ENCODE results near the gene GDAP2. TPM values are rescaled to one million over a fixed set of nuclear protein-coding genes. Genes with fewer than 3 reads are reported as not detected.

Gene GDAP2
- total and polyA plus RNA-seq, 4 donors: 5.1 to 52.2 (median 17.2) TPM

- Histone ChIP-seq H3K27ac (ENCODE audit: low read depth in 1 of 2, low read length in 1 of 2) (no peak overlapping the region), H3K36me3 (ENCODE audit: control insufficient read depth in 4 of 4, insufficient read depth in 4 of 4, low read length in 4 of 4) (peaks cover 7 to 41% (median 18%) of the 10 kb centered on the region in 4 donors), H3K4me3 (no peak overlapping the region), H3K27me3 (ENCODE audit: control insufficient read depth in 3 of 3, insufficient read depth in 3 of 3, low read length in 2 of 3) (no peaks in the 10 kb centered on the region), H3K9me3 (ENCODE audit: control insufficient read depth in 4 of 4, insufficient read depth in 3 of 4, low read length in 3 of 4) (no peaks in the 10 kb centered on the region), H3K4me1 (ENCODE audit: control insufficient read depth in 5 of 5, insufficient read depth in 5 of 5, low read length in 5 of 5) (no peaks in the 10 kb centered on the region), H3K9ac (ENCODE audit: insufficient read depth in 1 of 2, low read length in 2 of 2) (no peak overlapping the region)
- ATAC-seq (ENCODE audit: insufficient read depth, low FRiP score) (no peak), DNase-seq (no peak)
- WGBS, 2 donors: 94 to 98% methylated on average over 3 of the region's 3 CpGs
- no peak for TF ChIP-seq CTCF (IDR thresholded peaks at IDR 0.05; ENCODE audit: control extremely low read depth, extremely low read depth)
Measured at GRCh38 chr1:117904485-117904884, 24.9 kb downstream of the GDAP2 start.

- TF ChIP-seq CTCF (IDR thresholded peaks at IDR 0.05; ENCODE audit: control extremely low read depth, extremely low read depth): no peak
- Histone ChIP-seq H3K27ac (ENCODE audit: low read depth in 1 of 2, low read length in 1 of 2) (no peak overlapping the region), H3K4me1 (ENCODE audit: control insufficient read depth in 5 of 5, insufficient read depth in 5 of 5, low read length in 5 of 5) (no peaks in the 10 kb centered on the region), H3K9me3 (ENCODE audit: control insufficient read depth in 4 of 4, insufficient read depth in 3 of 4, low read length in 3 of 4) (no peaks in the 10 kb centered on the region), H3K36me3 (ENCODE audit: control insufficient read depth in 4 of 4, insufficient read depth in 4 of 4, low read length in 4 of 4) (peaks cover 13 to 51% (median 23%) of the 10 kb centered on the region in 4 donors), H3K9ac (ENCODE audit: insufficient read depth in 1 of 2, low read length in 2 of 2) (no peak overlapping the region), H3K4me3 (no peak overlapping the region), H3K27me3 (ENCODE audit: control insufficient read depth in 3 of 3, insufficient read depth in 3 of 3, low read length in 2 of 3) (no peaks in the 10 kb centered on the region)
- DNase-seq (no peak), ATAC-seq (ENCODE audit: insufficient read depth, low FRiP score) (no peak)
- 92 to 98% methylated on average over 4 of the region's 4 CpGs for WGBS, 2 donors
Measured at GRCh38 chr1:117902944-117903343, 26.5 kb downstream of the GDAP2 start.

- no peak for TF ChIP-seq CTCF (IDR thresholded peaks at IDR 0.05; ENCODE audit: control extremely low read depth, extremely low read depth)
- 94 to 96% methylated on average over 1 of the region's 1 CpG for WGBS, 2 donors
- no peak for ATAC-seq (ENCODE audit: insufficient read depth, low FRiP score)
Measured at GRCh38 chr1:117899801-117900200, 29.6 kb downstream of the GDAP2 start.

GRCh38 chr1:117897551-117897950 is 31.9 kb downstream of the GDAP2 start:
- Histone ChIP-seq H3K27ac (ENCODE audit: low read depth in 1 of 2, low read length in 1 of 2) (no peak overlapping the region), H3K9ac (ENCODE audit: insufficient read depth in 1 of 2, low read length in 2 of 2) (no peak overlapping the region), H3K4me1 (ENCODE audit: control insufficient read depth in 5 of 5, insufficient read depth in 5 of 5, low read length in 5 of 5) (no peaks in the 10 kb centered on the region), H3K27me3 (ENCODE audit: control insufficient read depth in 3 of 3, insufficient read depth in 3 of 3, low read length in 2 of 3) (no peaks in the 10 kb centered on the region), H3K4me3 (no peak overlapping the region), H3K36me3 (ENCODE audit: control insufficient read depth in 4 of 4, insufficient read depth in 4 of 4, low read length in 4 of 4) (peaks cover 3 to 29% (median 18%) of the 10 kb centered on the region in 4 donors), H3K9me3 (ENCODE audit: control insufficient read depth in 4 of 4, insufficient read depth in 3 of 4, low read length in 3 of 4) (no peaks in the 10 kb centered on the region)
- 54 to 83% methylated on average over 4 of the region's 4 CpGs for WGBS, 2 donors
- ATAC-seq (ENCODE audit: insufficient read depth, low FRiP score): no peak
- DNase-seq: no peak
- TF ChIP-seq CTCF (IDR thresholded peaks at IDR 0.05; ENCODE audit: control extremely low read depth, extremely low read depth): no peak

More at GRCh38 chr1:117899801-117900200, 29.6 kb downstream of the GDAP2 start:
- H3K4me3 ChIP-seq: no peak overlapping the region
- H3K36me3 ChIP-seq (ENCODE audit: control insufficient read depth in 4 of 4, insufficient read depth in 4 of 4, low read length in 4 of 4): peaks cover 3 to 43% (median 21%) of the 10 kb centered on the region in 4 donors
- no peak overlapping the region for H3K9ac ChIP-seq (ENCODE audit: insufficient read depth in 1 of 2, low read length in 2 of 2)
- DNase-seq: no peak
- H3K27me3 ChIP-seq (ENCODE audit: control insufficient read depth in 3 of 3, insufficient read depth in 3 of 3, low read length in 2 of 3): no peaks in the 10 kb centered on the region
- H3K9me3 ChIP-seq (ENCODE audit: control insufficient read depth in 4 of 4, insufficient read depth in 3 of 4, low read length in 3 of 4): no peaks in the 10 kb centered on the region
- no peak overlapping the region for H3K27ac ChIP-seq (ENCODE audit: low read depth in 1 of 2, low read length in 1 of 2)
- H3K4me1 ChIP-seq (ENCODE audit: control insufficient read depth in 5 of 5, insufficient read depth in 5 of 5, low read length in 5 of 5): no peaks in the 10 kb centered on the region
